Measurements from ENCODE around the gene KCNAB2.

GRCh38 chr1:6100861-6101783 is 55.4 kb downstream of the KCNAB2 start:
- TF ChIP-seq CTCF (IDR thresholded peaks at IDR 0.05) (no peak), POLR2A (IDR thresholded peaks at IDR 0.05) (no peak)

Measured in Peyer's patch (tissue), 4 donors.